Lung (tissue), 12 donors: Measurements from ENCODE around the gene RALGDS. TPM values are rescaled to one million over a fixed set of nuclear protein-coding genes. Genes with fewer than 3 reads are reported as not detected.

Experiments
- ATAC-seq: fragments of 200-7000 bp; cut with Tn5 transposase; one replicate; pipeline ENCODE4 v1.9.1; 2020; ENCODE audit warnings: moderate number of reproducible peaks; ENCODE audit not compliant: insufficient read depth, low FRiP score
- DNase-seq, 3 donors: peaks; one replicate each; pipeline ENCODE4 v3.0.0-alpha.2; 2013 to 2017
- H3K27ac ChIP-seq, 2 donors: one replicate each; pipeline ENCODE4 v1.5.1; 2013; ENCODE audit warnings: mild to moderate bottlenecking in 2 of 2, moderate library complexity in 2 of 2, control low read depth in 1 of 2, inconsistent platforms in 1 of 2, low read depth in 1 of 2, low read length in 1 of 2
- H3K27me3 ChIP-seq, 3 donors: one replicate each; pipeline ENCODE4 v1.5.1; 2013; ENCODE audit warnings: low read length in 2 of 3; ENCODE audit not compliant: control insufficient read depth in 3 of 3, insufficient read depth in 3 of 3
- H3K36me3 ChIP-seq, 4 donors: one replicate each; pipeline ENCODE4 v1.5.1; 2013; ENCODE audit warnings: low read length in 4 of 4, mild to moderate bottlenecking in 1 of 4, moderate library complexity in 1 of 4; ENCODE audit not compliant: control insufficient read depth in 4 of 4, insufficient read depth in 4 of 4
- H3K4me1 ChIP-seq, 5 donors: one replicate each; pipeline ENCODE4 v1.5.1; 2013; ENCODE audit warnings: low read length in 5 of 5, mild to moderate bottlenecking in 2 of 5, moderate library complexity in 1 of 5; ENCODE audit not compliant: control insufficient read depth in 5 of 5, insufficient read depth in 5 of 5
- H3K4me3 ChIP-seq: one replicate; pipeline ENCODE4 v1.5.1; 2013; ENCODE audit warnings: mild to moderate bottlenecking, control low read depth, moderate library complexity
- H3K9ac ChIP-seq, 2 donors: one replicate each; pipeline ENCODE4 v1.5.1; 2013; ENCODE audit warnings: low read length in 2 of 2, control low read depth in 1 of 2; ENCODE audit not compliant: insufficient read depth in 1 of 2
- H3K9me3 ChIP-seq, 4 donors: one replicate each; pipeline ENCODE4 v1.5.1; 2013; ENCODE audit warnings: low read length in 3 of 4, mild to moderate bottlenecking in 1 of 4, moderate library complexity in 1 of 4; ENCODE audit not compliant: control insufficient read depth in 4 of 4, insufficient read depth in 3 of 4
- CTCF ChIP-seq: IDR thresholded peaks from 2 replicates; pipeline ENCODE4 v1.5.1; 2012; ENCODE audit warnings: mild to moderate bottlenecking; ENCODE audit errors: control extremely low read depth, extremely low read depth
- WGBS, 2 donors: extraction: QIAGEN DNeasy Blood & Tissue Kit; methylation state at CpG; one replicate each; pipeline ENCODE4 v1.1.7; 2013; 5-methylcytosine and 5-hydroxymethylcytosine counted together
- polyA plus RNA-seq, 2 donors: library from polyadenylated mRNA; stranded (reverse); fragments of 200-250 nt; gene quantifications; one replicate each; pipeline ENCODE4 v1.2.1, GENCODE V29; 2013
- total RNA-seq, 2 donors: library from RNA; depleted of rRNA in 1 of 2; stranded (reverse); fragments of >200 nt in 1 of 2; gene quantifications; one replicate each; pipeline ENCODE4 v1.2.1, GENCODE V29; 2014 to 2021
- donor health status: control.
- donor health status: control.
- donor health status: Bipolar disorder and iron deficiency.
- donor health status: healthy.
- donor health status: DM: yes; HTN: yes; CAD: no.

RALGDS gene
- total and polyA plus RNA-seq, 4 donors = 49.5 to 145 (median 60.9) TPM

- WGBS, 2 donors = 36 to 48% methylated on average over 54 of the region's 54 CpGs
- ATAC-seq (no peak), DNase-seq (no peak)
- Histone ChIP-seq H3K27ac (no peak overlapping the region), H3K4me1 (peaks cover 0 to 14% (median 0%) of the 10 kb centered on the region in 5 donors), H3K4me3 (peak overlapping the region; percentile 64), H3K27me3 (peaks cover 0 to 2% (median 0%) of the 10 kb centered on the region in 3 donors), H3K9me3 (no peaks in the 10 kb centered on the region), H3K36me3 (no peaks in the 10 kb centered on the region), H3K9ac (no peak overlapping the region)
- TF ChIP-seq CTCF = no peak
These were observed 41.9 kb upstream of the RALGDS start for GRCh38 chr9:133162861-133163503.

DNA sequence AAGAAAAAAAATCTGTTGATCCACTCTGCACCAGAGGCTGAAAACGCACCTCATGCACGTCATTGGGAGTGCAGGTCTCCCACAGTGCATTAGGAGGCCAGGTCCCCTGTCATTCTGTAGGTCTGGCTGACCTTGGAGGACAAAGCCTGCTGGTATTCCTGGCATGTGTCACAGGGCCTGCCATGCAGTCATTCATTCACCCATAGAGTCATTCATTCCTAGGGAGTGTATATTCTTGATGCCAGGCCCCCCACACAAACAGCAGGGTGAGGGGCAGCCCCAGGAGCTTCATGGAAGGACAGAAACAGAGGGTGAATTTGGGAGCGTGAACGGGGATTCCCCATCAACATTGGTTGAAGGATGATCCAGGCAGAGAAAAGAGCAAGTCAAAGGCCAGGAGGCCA, 40.5 kb upstream of the RALGDS start:
- no peak overlapping the region for H3K4me3 ChIP-seq
- no peak for TF ChIP-seq CTCF
- peaks cover 0 to 14% (median 0%) of the 10 kb centered on the region in 5 donors for H3K4me1 ChIP-seq
- peaks cover 0 to 2% (median 0%) of the 10 kb centered on the region in 3 donors for H3K27me3 ChIP-seq
- no peak for DNase-seq
- H3K36me3 ChIP-seq = no peaks in the 10 kb centered on the region
- no peak overlapping the region for H3K9ac ChIP-seq
- H3K9me3 ChIP-seq = no peaks in the 10 kb centered on the region
- H3K27ac ChIP-seq = no peak overlapping the region
- ATAC-seq = no peak
- 73 to 74% methylated on average over 4 of the region's 4 CpGs for WGBS, 2 donors

- H3K4me3 ChIP-seq = no peak overlapping the region
- WGBS, 2 donors = 59 to 66% methylated on average over 9 of the region's 9 CpGs
- DNase-seq = peak; percentile 50 to 51 (median 51)
These were observed 39.9 kb upstream of the RALGDS start for GRCh38 chr9:133160742-133161546.

More at GRCh38 chr9:133160742-133161546, 39.9 kb upstream of the RALGDS start:
- peak; percentile 70 for TF ChIP-seq CTCF
- no peaks in the 10 kb centered on the region for H3K9me3 ChIP-seq
- H3K4me1 ChIP-seq = peaks cover 0 to 14% (median 0%) of the 10 kb centered on the region in 5 donors
- no peaks in the 10 kb centered on the region for H3K36me3 ChIP-seq
- peak; percentile 86 for ATAC-seq
- H3K27ac ChIP-seq = no peak overlapping the region
- no peak overlapping the region for H3K9ac ChIP-seq
- peaks cover 0 to 2% (median 0%) of the 10 kb centered on the region in 3 donors for H3K27me3 ChIP-seq
